RWPE2 (cell line): ENCODE results near the gene RPA1.
A peak's percentile ranks its signal among the peaks of the same experiment; 100 is the strongest.
"Not testable (repeated sequence)": the region's sequence is repeated elsewhere in the genome, so short reads cannot be mapped to it uniquely, and the experiment has no call there.

ENCODE experiments used
- ATAC-seq: fragments of 200-7000 bp; cut with Tn5 transposase; 3 replicates; pipeline ENCODE4 v1.9.1; 2021; ENCODE audit warnings: low read depth
- DNase-seq: peaks from one replicate; pipeline ENCODE4 v3.0.0-alpha.2; 2020; ENCODE audit warnings: low spot score
- H3K27ac ChIP-seq: fragments of 450-650 bp; 2 replicates; pipeline ENCODE4 v1.5.1; 2017; ENCODE audit warnings: mild to moderate bottlenecking; ENCODE audit not compliant: poor library complexity, severe bottlenecking
- H3K27me3 ChIP-seq: fragments of 250-450 bp; sonication (Bioruptor Pico); 2 replicates; pipeline ENCODE4 v1.5.1; 2021; ENCODE audit warnings: mild to moderate bottlenecking, moderate library complexity; ENCODE audit not compliant: insufficient read depth, poor library complexity, severe bottlenecking
- H3K36me3 ChIP-seq: fragments of 250-450 bp; sonication (Bioruptor Pico); 2 replicates; pipeline ENCODE4 v1.5.1; 2020; ENCODE audit warnings: low read depth, mild to moderate bottlenecking, moderate library complexity
- H3K4me1 ChIP-seq: fragments of 250-450 bp; sonication (Bioruptor Pico); 2 replicates; pipeline ENCODE4 v1.5.1; 2021; ENCODE audit warnings: mild to moderate bottlenecking, moderate library complexity; ENCODE audit not compliant: insufficient read depth, poor library complexity, severe bottlenecking
- H3K4me3 ChIP-seq: fragments of 250-450 bp; sonication (Bioruptor Pico); 2 replicates; pipeline ENCODE4 v1.5.1; 2021; ENCODE audit warnings: mild to moderate bottlenecking, moderate library complexity; ENCODE audit not compliant: severe bottlenecking
- H3K9me3 ChIP-seq: fragments of 250-450 bp; sonication (Bioruptor Pico); 2 replicates; pipeline ENCODE4 v1.5.1; 2021; ENCODE audit warnings: mild to moderate bottlenecking, moderate library complexity; ENCODE audit not compliant: severe bottlenecking
- CTCF ChIP-seq: fragments of 450-650 bp; IDR thresholded peaks from one replicate; pipeline ENCODE4 v1.5.1; 2017; ENCODE audit warnings: mild to moderate bottlenecking, moderate library complexity; ENCODE audit not compliant: poor library complexity, severe bottlenecking

The RPA1 gene

DNA sequence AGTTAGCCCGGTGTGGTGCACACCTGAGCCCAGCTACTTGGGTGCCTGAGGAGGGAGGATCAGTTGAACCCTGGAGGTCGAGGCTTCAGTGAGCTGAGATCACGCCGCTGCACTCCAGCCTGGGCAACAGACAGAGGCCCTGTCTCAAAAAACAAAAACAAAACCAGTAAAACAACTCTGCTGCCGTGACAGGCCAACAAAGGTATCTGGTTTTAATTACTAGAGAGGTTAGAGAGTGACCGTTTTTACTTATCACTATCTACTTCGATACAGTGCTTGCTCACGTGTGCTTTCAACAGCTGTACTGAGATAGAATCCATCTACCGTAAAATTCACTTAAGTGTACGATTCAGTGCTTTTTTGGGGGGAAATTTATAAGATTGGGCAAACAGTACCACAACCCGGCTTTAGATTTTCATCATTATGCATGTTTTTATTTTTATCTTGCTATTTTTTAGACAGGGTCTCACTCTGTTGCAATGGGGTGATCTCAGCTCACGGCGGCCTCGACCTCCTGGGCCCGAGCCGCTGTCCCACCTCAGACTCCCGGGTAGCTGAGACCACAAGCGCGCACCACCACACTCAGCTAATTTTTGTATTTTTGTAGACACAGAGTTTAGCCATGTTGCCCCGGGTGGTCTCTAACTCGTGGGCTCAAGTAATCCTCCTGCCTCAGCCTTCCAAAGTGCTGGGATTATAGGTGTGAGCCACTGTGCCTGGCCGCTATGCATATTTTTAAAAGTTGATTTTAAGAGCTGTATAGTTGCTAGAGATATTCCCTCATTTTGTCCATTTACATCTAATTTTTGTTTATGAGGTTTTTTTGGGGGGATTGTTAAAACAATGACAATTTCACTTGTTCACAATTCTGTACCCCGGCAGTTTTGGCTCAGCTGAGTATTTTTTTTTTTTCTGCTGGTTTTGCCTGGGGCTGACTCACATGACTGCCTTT, 37.0 kb upstream of the RPA1 start:
- H3K27ac ChIP-seq: peak overlapping the region; percentile 40
- H3K36me3 ChIP-seq: peaks cover 36% of the 10 kb centered on the region

GRCh38 chr17:1793447-1793806, 36.4 kb upstream of the RPA1 start:
- Histone ChIP-seq H3K36me3 (peaks cover 36% of the 10 kb centered on the region), H3K27me3 (no peaks in the 10 kb centered on the region), H3K27ac (peak overlapping the region; percentile 40), H3K9me3 (no peaks in the 10 kb centered on the region), H3K4me1 (peaks cover 11% of the 10 kb centered on the region), H3K4me3 (no peak overlapping the region)
- no peak for TF ChIP-seq CTCF
- DNase-seq (no peak), ATAC-seq (peak; percentile 81)

More for the DNA sequence above, 37.0 kb upstream of the RPA1 start:
- TF ChIP-seq CTCF: no peak
- H3K9me3 ChIP-seq: no peaks in the 10 kb centered on the region
- H3K4me1 ChIP-seq: peaks cover 14% of the 10 kb centered on the region
- H3K4me3 ChIP-seq: no peak overlapping the region
- ATAC-seq: no peak
- DNase-seq: no peak
- H3K27me3 ChIP-seq: no peaks in the 10 kb centered on the region

GRCh38 chr17:1796800-1797199, 33.0 kb upstream of the RPA1 start:
- Histone ChIP-seq H3K36me3 (peaks cover 58% of the 10 kb centered on the region), H3K4me1 (peaks cover 8% of the 10 kb centered on the region), H3K4me3 (no peak overlapping the region), H3K9me3 (no peaks in the 10 kb centered on the region), H3K27ac (no peak overlapping the region), H3K27me3 (no peaks in the 10 kb centered on the region)
- no peak for TF ChIP-seq CTCF
- no peak for ATAC-seq
- no peak for DNase-seq

DNA sequence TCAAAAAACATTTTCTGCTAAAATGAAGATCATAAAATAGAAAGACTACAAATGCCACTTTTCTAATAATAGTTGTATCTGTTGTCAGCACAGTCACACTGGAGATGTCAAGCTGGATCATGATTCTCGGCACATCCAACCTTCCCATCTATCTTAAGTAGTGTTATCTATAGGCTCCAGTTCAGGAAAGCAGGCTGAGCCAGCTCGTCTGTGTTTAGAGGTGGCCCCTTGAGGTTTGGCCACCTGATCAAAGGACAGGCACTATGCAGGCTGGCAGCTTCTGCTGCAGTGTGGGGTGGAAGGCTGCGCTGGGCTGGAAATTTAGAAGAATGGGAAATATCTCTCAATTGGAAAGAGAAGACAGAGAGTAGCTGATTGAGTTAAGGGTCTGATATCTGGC, 32.5 kb upstream of the RPA1 start:
- no peaks in the 10 kb centered on the region for H3K27me3 ChIP-seq
- no peak for ATAC-seq
- H3K4me1 ChIP-seq: peaks cover 8% of the 10 kb centered on the region
- peaks cover 61% of the 10 kb centered on the region for H3K36me3 ChIP-seq
- no peaks in the 10 kb centered on the region for H3K9me3 ChIP-seq
- no peak for TF ChIP-seq CTCF
- no peak for DNase-seq
- no peak overlapping the region for H3K4me3 ChIP-seq
- H3K27ac ChIP-seq: no peak overlapping the region

- H3K4me1 ChIP-seq, H3K27ac ChIP-seq, DNase-seq, H3K4me3 ChIP-seq, H3K27me3 ChIP-seq, ATAC-seq, H3K9me3 ChIP-seq: not testable (repeated sequence)
- H3K36me3 ChIP-seq: peaks cover 62% of the 10 kb centered on the region
Measured at GRCh38 chr17:1797846-1798245, 32.0 kb upstream of the RPA1 start.
